Measurements from ENCODE around the gene ZBTB32.

DNA sequence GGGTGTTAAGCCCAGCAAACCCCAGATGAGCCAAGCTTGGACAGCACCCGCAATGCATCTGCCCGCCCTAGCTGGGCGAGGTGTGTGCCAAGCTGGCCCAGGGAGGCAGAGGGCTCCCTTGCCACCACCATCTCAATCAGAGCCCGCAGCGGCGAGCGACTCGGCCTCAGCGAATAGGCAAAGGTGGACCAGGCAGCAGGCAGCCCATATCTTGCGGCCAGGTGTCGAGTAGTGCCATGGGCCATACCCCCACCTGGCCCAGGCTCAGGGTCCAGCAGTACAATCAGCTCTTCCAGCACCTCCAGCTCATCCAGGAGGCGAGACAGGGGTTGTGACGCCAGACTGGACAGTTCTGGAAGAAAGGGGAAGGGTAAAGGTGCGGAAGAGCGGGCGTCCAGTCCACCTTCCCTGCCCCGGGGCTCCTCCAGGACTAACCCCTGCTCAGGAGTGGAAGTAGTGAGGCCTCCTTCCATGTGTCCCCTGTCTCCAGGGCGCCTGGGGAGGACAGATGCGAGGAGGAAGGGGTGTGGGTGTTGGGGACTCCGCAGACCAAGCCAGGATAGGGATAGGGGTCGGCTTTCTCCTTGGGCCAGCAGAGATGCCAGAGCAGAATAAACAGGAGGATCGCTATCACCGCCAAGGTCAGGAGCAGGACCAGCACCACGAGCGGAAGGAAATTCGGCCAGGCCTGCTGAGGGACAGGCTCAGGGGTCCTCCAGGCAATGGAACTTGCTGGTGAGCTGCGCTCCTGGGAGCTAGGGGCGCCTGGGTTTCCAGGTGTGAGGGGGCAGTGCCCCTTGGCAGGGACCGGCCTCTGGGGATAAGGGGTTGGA, 35.1 kb downstream of the ZBTB32 start:
- TF ChIP-seq, protein P1, sequence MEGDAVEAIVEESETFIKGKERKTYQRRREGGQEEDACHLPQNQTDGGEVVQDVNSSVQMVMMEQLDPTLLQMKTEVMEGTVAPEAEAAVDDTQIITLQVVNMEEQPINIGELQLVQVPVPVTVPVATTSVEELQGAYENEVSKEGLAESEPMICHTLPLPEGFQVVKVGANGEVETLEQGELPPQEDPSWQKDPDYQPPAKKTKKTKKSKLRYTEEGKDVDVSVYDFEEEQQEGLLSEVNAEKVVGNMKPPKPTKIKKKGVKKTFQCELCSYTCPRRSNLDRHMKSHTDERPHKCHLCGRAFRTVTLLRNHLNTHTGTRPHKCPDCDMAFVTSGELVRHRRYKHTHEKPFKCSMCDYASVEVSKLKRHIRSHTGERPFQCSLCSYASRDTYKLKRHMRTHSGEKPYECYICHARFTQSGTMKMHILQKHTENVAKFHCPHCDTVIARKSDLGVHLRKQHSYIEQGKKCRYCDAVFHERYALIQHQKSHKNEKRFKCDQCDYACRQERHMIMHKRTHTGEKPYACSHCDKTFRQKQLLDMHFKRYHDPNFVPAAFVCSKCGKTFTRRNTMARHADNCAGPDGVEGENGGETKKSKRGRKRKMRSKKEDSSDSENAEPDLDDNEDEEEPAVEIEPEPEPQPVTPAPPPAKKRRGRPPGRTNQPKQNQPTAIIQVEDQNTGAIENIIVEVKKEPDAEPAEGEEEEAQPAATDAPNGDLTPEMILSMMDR (tag by site-specific recombination; IDR thresholded peaks at IDR 0.05): no peak
- no peak for TF ChIP-seq ZNF561 (tag by site-specific recombination; IDR thresholded peaks at IDR 0.05; ENCODE audit: borderline replicate concordance)
- TF ChIP-seq, protein P2, sequence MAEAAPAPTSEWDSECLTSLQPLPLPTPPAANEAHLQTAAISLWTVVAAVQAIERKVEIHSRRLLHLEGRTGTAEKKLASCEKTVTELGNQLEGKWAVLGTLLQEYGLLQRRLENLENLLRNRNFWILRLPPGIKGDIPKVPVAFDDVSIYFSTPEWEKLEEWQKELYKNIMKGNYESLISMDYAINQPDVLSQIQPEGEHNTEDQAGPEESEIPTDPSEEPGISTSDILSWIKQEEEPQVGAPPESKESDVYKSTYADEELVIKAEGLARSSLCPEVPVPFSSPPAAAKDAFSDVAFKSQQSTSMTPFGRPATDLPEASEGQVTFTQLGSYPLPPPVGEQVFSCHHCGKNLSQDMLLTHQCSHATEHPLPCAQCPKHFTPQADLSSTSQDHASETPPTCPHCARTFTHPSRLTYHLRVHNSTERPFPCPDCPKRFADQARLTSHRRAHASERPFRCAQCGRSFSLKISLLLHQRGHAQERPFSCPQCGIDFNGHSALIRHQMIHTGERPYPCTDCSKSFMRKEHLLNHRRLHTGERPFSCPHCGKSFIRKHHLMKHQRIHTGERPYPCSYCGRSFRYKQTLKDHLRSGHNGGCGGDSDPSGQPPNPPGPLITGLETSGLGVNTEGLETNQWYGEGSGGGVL (tag by site-specific recombination; IDR thresholded peaks at IDR 0.05): no peak
- no peak for TF ChIP-seq HOXC10 (CRISPR knock-in tag; IDR thresholded peaks at IDR 0.05)
- TF ChIP-seq ZNF544 (tag by site-specific recombination; IDR thresholded peaks at IDR 0.05): no peak
- TF ChIP-seq, protein P3, sequence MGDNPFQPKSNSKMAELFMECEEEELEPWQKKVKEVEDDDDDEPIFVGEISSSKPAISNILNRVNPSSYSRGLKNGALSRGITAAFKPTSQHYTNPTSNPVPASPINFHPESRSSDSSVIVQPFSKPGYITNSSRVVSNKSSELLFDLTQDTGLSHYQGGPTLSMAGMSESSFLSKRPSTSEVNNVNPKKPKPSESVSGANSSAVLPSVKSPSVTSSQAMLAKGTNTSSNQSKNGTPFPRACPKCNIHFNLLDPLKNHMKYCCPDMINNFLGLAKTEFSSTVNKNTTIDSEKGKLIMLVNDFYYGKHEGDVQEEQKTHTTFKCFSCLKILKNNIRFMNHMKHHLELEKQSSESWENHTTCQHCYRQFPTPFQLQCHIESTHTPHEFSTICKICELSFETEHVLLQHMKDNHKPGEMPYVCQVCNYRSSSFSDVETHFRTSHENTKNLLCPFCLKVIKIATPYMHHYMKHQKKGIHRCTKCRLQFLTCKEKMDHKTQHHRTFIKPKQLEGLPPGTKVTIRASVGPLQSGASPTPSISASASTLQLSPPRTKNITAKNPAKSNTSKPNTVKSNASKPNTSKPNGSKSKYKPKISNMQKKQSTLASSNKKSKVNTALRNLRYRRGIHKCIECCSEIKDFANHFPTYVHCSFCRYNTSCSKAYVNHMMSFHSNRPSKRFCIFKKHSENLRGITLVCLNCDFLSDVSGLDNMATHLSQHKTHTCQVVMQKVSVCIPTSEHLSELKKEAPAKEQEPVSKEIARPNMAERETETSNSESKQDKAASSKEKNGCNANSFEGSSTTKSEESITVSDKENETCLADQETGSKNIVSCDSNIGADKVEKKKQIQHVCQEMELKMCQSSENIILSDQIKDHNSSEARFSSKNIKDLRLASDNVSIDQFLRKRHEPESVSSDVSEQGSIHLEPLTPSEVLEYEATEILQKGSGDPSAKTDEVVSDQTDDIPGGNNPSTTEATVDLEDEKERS (tag by site-specific recombination; IDR thresholded peaks at IDR 0.05): no peak
- TF ChIP-seq FEZF1 (tag by site-specific recombination; IDR thresholded peaks at IDR 0.05): no peak
- no peak for TF ChIP-seq ZNF416 (tag by site-specific recombination; IDR thresholded peaks at IDR 0.05)
- TF ChIP-seq ZNF521 (tag by site-specific recombination; IDR thresholded peaks at IDR 0.05): no peak
- no peak for TF ChIP-seq KLF7 (tag by site-specific recombination; IDR thresholded peaks at IDR 0.05; ENCODE audit: borderline replicate concordance)
- TF ChIP-seq, protein P4, sequence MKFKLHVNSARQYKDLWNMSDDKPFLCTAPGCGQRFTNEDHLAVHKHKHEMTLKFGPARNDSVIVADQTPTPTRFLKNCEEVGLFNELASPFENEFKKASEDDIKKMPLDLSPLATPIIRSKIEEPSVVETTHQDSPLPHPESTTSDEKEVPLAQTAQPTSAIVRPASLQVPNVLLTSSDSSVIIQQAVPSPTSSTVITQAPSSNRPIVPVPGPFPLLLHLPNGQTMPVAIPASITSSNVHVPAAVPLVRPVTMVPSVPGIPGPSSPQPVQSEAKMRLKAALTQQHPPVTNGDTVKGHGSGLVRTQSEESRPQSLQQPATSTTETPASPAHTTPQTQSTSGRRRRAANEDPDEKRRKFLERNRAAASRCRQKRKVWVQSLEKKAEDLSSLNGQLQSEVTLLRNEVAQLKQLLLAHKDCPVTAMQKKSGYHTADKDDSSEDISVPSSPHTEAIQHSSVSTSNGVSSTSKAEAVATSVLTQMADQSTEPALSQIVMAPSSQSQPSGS (tag by site-specific recombination; IDR thresholded peaks at IDR 0.05; ENCODE audit: low read depth): no peak
- no peak for TF ChIP-seq ZNF423 (tag by site-specific recombination; IDR thresholded peaks at IDR 0.05)
- no peak for TF ChIP-seq KLF8 (tag by site-specific recombination; IDR thresholded peaks at IDR 0.05)
- no peak for TF ChIP-seq ZNF274 (IDR thresholded peaks at IDR 0.05; ENCODE audit: low read length)
- TF ChIP-seq ZNF274 (tag by site-specific recombination; IDR thresholded peaks at IDR 0.05; ENCODE audit: borderline replicate concordance): no peak

All from HEK293 (cell line).